ENCODE data around the gene LRCH1.

The LRCH1 gene

GRCh38 chr13:46712524-46712923, 159.6 kb downstream of the LRCH1 start:
- no peak for DNase-seq (ENCODE audit: low spot score)

- no peak for DNase-seq (ENCODE audit: low spot score)
These were observed 162.4 kb downstream of the LRCH1 start for GRCh38 chr13:46715363-46715762.

- no peak for DNase-seq (ENCODE audit: low spot score)
These were observed 163.9 kb downstream of the LRCH1 start for GRCh38 chr13:46716821-46717220.

DNA sequence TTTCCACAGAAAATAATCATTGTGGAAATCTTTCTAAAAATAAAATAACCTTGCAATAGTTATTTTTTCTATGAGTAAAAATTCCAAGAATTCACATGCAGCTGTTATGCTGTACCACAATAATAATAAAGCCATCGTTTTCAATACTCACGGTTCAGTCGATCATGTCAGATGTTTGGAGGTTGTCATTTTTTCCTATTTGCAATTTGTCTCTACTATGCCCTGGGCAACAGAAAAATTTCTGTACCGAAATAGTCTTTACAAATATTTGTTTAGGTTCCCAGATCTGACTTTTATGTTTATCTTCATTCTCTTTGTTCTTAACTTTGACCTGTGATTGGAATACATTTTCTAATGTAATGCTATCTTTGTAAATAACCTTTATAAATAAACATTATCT, 164.3 kb downstream of the LRCH1 start:
- DNase-seq (ENCODE audit: low spot score): no peak

GRCh38 chr13:46717856-46718255, 164.9 kb downstream of the LRCH1 start:
- no peak for DNase-seq (ENCODE audit: low spot score)

- DNase-seq (ENCODE audit: low spot score): no peak
These were observed 167.2 kb downstream of the LRCH1 start for GRCh38 chr13:46720189-46720588.

DNA sequence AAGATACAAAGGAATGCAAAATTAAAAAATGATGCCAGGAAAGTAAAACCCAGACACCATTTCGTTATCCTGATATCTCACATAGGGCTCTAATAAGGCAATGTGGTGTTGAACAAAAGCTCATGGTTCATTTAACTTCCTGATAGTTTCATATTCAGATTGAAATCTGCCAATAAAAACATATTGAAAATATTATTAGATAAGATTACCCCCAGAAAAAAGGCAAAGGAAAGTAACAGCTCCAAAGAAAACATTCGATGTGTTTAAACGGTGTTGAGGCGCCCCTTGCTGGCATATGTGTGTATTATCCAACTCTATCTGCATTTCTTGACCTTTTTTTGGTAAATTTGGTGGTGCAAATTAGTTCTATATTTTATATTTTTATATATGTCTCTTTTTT, 168.1 kb downstream of the LRCH1 start:
- no peak for DNase-seq (ENCODE audit: low spot score)

- no peak for DNase-seq (ENCODE audit: low spot score)
These were observed 173.4 kb downstream of the LRCH1 start for GRCh38 chr13:46726347-46726746.

- DNase-seq (ENCODE audit: low spot score): no peak
These were observed 175.8 kb downstream of the LRCH1 start for GRCh38 chr13:46728777-46729176.

- no peak for DNase-seq (ENCODE audit: low spot score)
These were observed 178.6 kb downstream of the LRCH1 start for GRCh38 chr13:46731535-46731934.

DNA sequence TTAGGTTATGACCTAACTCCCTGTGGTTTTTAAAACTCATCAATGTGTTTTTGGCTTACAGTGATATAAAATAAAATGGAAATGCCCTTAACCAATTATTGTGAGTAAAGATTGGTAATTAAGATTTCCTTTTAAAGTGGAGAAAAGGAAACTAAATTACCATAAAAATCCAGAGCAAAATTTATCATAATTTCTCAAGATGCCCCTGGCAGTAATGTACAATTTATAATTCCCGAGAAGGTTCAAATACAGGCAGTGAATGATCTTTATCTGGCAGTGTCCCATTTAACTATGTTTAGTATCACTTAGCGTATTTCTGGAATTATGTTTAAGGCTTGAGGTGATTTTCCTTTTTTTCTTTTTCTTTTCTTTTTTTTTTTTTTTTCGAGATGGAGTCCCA, 182.5 kb downstream of the LRCH1 start:
- no peak for DNase-seq (ENCODE audit: low spot score)

GRCh38 chr13:46736541-46737310, 183.8 kb downstream of the LRCH1 start:
- DNase-seq (ENCODE audit: low spot score): no peak

GRCh38 chr13:46738055-46738454, 185.1 kb downstream of the LRCH1 start:
- no peak for DNase-seq (ENCODE audit: low spot score)

DNA sequence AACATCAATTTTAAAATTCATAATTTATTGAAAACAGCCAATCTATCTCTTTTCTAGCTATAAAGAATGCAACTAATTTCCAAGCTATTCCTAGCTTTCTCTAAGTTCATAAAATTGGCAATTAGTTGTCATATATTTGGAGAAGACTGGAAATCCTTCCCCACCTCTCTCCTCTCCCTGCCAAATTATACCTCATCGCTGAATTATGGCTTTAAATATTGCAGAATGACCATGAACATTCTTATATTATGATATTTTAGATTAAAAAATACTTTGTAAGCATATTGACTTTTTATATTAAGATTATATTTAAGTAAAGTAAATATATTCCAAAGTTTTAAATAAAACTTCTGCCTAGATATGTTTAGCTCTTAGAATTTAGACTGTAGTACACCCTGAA, 185.8 kb downstream of the LRCH1 start:
- no peak for DNase-seq (ENCODE audit: low spot score)

DNA sequence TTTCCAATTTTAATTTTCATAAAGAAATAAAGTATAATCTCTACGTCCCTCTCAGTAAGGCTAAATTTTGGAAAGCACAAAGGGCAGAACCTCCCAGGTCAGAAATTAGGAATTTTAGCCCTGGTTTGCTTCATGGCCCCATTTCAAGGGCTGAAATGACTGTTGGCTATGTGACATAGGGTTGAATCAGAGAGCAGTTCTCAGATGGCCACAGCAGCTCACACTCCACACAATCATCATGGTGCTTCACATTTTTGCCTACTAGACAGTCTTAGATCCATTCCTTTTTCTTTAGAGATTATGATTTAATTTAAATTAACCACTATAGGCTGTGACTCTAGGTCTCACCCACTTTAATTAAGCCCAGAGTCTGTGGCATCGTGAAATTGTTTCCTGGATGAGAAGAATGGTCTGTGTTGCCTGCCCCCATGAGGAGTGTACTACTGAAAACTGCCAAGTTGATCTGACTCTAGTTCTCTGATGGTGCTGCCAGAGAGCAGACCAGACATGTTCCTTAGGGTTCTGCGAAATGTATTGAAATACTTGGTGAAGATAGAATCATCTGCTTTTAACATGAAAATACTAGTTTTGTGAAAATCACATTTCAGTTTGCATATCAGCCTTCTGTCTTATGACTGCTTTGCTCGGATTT, 186.6 kb downstream of the LRCH1 start:
- no peak for DNase-seq (ENCODE audit: low spot score)

DNA sequence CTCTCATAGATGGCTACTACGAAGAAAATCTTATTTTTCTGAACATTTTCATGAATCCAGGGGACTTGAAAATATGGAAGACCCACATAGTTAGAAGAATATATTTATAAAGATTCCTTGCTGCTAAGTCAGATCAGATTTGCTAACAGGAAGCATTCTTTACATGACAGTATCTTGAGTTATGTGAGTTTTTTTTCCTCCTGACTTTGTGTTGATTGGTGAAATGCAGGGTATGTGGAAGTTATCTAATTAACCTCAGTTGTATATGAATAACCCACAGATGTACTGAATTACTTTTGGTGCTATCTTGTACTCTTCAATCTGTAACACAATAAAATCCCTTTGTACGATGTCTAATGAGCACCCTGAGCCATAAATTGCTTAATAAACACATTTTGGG, 190.2 kb downstream of the LRCH1 start:
- DNase-seq (ENCODE audit: low spot score): peak; percentile 24

- DNase-seq (ENCODE audit: low spot score): no peak
These were observed 192.1 kb downstream of the LRCH1 start for GRCh38 chr13:46745062-46745461.

DNA sequence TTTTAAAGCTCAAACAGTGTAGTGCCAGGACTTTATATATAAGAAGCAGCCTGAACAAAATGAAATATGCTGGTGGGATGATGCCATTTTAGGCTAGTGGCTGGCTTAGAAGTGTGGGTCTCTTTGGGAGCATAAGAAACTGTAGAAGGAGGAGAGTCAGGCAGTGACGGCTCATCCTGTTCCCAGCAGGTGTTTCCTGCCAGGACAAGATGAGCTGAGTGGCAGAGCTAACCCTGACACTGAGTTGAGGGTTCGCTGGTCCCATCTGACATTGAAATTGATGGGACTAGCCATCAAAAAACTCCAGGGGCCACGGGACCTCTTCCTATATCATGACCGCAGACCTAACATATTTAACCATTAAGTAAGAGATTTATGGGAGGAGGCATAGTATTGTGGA, 192.7 kb downstream of the LRCH1 start:
- no peak for DNase-seq (ENCODE audit: low spot score)

- DNase-seq (ENCODE audit: low spot score): no peak
These were observed 194.3 kb downstream of the LRCH1 start for GRCh38 chr13:46747031-46747820.

DNA sequence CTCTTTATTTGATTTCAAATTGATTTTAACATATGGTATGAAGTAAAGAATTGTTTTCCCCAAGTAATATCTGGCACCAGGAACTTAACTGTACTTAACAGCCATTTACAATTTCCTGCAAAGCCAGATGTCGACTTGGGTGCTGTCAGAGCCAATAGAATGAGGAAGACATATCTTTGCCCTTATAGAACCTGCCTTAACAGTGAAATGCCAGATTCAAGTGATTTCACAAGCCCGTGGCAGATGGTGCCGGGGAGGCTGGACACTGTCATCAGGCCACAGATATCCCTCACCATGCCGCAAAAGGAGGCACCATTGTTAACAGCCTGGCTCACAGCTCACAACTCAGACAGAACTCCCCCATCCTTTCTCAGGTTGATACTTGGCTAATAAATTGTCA, 195.3 kb downstream of the LRCH1 start:
- DNase-seq (ENCODE audit: low spot score): no peak

- DNase-seq (ENCODE audit: low spot score): no peak
These were observed 197.0 kb downstream of the LRCH1 start for GRCh38 chr13:46749951-46750350.

GRCh38 chr13:46751811-46752635, 199.1 kb downstream of the LRCH1 start:
- no peak for DNase-seq (ENCODE audit: low spot score)

Measured in hepatic stellate cell (primary cell).